Measurements from ENCODE around the gene FLNC. TPM values are rescaled to one million over a fixed set of nuclear protein-coding genes. Genes with fewer than 3 reads are reported as not detected.

The FLNC gene
- total and polyA plus RNA-seq, 2 of the 13 experiments (the other 11 are each of a cell fraction or from before 2014, with no cell fraction given), result 0.02 TPM; not detected in 1

GRCh38 chr7:128869138-128869943 is 39.1 kb downstream of the FLNC start (continued):
- TF ChIP-seq ZFYVE20 (CRISPR knock-in tag; IDR thresholded peaks at IDR 0.05; ENCODE audit: borderline replicate concordance, low read depth) (no peak), YEATS2 (CRISPR knock-in tag; IDR thresholded peaks at IDR 0.05; ENCODE audit: borderline replicate concordance) (no peak), KLF12 (CRISPR knock-in tag; IDR thresholded peaks at IDR 0.05; ENCODE audit: borderline replicate concordance) (peak; percentile 77; the same call in 1 of the 2 replicates), ZNF784 (CRISPR knock-in tag; IDR thresholded peaks at IDR 0.05; ENCODE audit: borderline replicate concordance) (0 out of 2 replicates have a peak, but pooled peaks have one; percentile 55), ATF7 (IDR thresholded peaks at IDR 0.05) (no peak), ATF7 (CRISPR knock-in tag; IDR thresholded peaks at IDR 0.05) (no peak), ZFP90 (CRISPR knock-in tag; IDR thresholded peaks at IDR 0.05; ENCODE audit: borderline replicate concordance) (no peak; the same call in 1 of the 2 replicates), ZBTB4 (CRISPR knock-in tag; IDR thresholded peaks at IDR 0.05; ENCODE audit: borderline replicate concordance) (no peak), FOXC1 (CRISPR knock-in tag; IDR thresholded peaks at IDR 0.05; ENCODE audit: borderline replicate concordance) (peak; percentile 45; the same call in 1 of the 2 replicates), RARA (CRISPR knock-in tag; IDR thresholded peaks at IDR 0.05) (no peak), MED1 (CRISPR knock-in tag; IDR thresholded peaks at IDR 0.05) (no peak), ZSCAN20 (CRISPR knock-in tag; IDR thresholded peaks at IDR 0.05; ENCODE audit: borderline replicate concordance) (no peak), GABPB1 (CRISPR knock-in tag; IDR thresholded peaks at IDR 0.05) (no peak), TP53 (CRISPR knock-in tag; conservative IDR thresholded peaks at IDR 0.05) (no peak), KMT2B (CRISPR knock-in tag; IDR thresholded peaks at IDR 0.05) (0 out of 2 replicates have a peak, but pooled peaks have one; percentile 27), NR0B2 (CRISPR knock-in tag; IDR thresholded peaks at IDR 0.05) (0 out of 2 replicates have a peak, but pooled peaks have one; percentile 43), ZNF354B (CRISPR knock-in tag; IDR thresholded peaks at IDR 0.05) (no peak), HNRNPK (IDR thresholded peaks at IDR 0.05; ENCODE audit: low read depth, low read length, poor library complexity, severe bottlenecking) (no peak), MZF1 (CRISPR knock-in tag; IDR thresholded peaks at IDR 0.05; ENCODE audit: borderline replicate concordance) (no peak), TRAFD1 (CRISPR knock-in tag; IDR thresholded peaks at IDR 0.05; ENCODE audit: borderline replicate concordance) (no peak), IKZF1 (IDR thresholded peaks at IDR 0.05) (no peak), SP4 (CRISPR knock-in tag; IDR thresholded peaks at IDR 0.05) (no peak), PAX8 (CRISPR knock-in tag; IDR thresholded peaks at IDR 0.05; ENCODE audit: borderline replicate concordance) (no peak), ZNF329 (CRISPR knock-in tag; IDR thresholded peaks at IDR 0.05; ENCODE audit: low read depth) (no peak)
